Uterus (tissue), 2 donors: ENCODE measurements around the gene DMXL2.

Experiments
- POLR2A ChIP-seq, 2 donors: fragments of 450-650 bp; IDR thresholded peaks; one replicate each; pipeline ENCODE4 v1.6.1; 2016; ENCODE audit warnings: antibody characterized with exemption in 2 of 2, mild to moderate bottlenecking in 1 of 2, moderate library complexity in 1 of 2
- TF ChIP-seq, protein P1 (sequence below), 4 experiments: fragments of 200-600 bp in 2 of 4; fragments of 450-650 bp in 2 of 4; sonication (generic) in 2 of 4; IDR thresholded peaks; one replicate each; pipeline ENCODE4 v1.5.1; 2016 to 2019; ENCODE audit warnings: antibody characterized with exemption in 4 of 4, mild to moderate bottlenecking in 2 of 4, moderate library complexity in 1 of 4

DNA sequence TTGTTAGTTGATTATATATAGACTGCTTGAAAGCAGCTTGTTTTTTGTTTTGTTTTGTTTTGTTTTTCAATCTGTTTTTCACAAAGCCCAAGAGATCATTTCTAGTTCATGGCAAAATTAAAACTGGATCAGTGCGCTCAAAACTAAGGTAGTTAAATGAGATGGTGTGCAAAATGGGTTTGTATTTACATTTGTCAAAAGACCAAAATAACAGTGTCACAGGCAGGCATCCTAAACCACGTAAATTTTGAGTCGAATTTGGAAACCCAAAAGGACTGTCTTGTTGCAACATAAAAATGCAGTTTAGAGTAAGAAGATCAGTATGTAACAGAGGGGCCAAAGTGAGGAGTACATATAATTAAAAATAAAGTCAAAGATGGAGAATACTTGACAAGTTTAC, 2.4 kb downstream of the DMXL2 start:
- TF ChIP-seq, protein P1, sequence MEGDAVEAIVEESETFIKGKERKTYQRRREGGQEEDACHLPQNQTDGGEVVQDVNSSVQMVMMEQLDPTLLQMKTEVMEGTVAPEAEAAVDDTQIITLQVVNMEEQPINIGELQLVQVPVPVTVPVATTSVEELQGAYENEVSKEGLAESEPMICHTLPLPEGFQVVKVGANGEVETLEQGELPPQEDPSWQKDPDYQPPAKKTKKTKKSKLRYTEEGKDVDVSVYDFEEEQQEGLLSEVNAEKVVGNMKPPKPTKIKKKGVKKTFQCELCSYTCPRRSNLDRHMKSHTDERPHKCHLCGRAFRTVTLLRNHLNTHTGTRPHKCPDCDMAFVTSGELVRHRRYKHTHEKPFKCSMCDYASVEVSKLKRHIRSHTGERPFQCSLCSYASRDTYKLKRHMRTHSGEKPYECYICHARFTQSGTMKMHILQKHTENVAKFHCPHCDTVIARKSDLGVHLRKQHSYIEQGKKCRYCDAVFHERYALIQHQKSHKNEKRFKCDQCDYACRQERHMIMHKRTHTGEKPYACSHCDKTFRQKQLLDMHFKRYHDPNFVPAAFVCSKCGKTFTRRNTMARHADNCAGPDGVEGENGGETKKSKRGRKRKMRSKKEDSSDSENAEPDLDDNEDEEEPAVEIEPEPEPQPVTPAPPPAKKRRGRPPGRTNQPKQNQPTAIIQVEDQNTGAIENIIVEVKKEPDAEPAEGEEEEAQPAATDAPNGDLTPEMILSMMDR (IDR thresholded peaks at IDR 0.05), result no peak
- no peak for TF ChIP-seq POLR2A (IDR thresholded peaks at IDR 0.05)
